Motor neuron (in vitro differentiated cells): ENCODE results near the gene SDK1. TPM values are rescaled to one million over a fixed set of nuclear protein-coding genes. Genes with fewer than 3 reads are reported as not detected.

Experiments
- ATAC-seq, 8 experiments: fragments of 200-7000 bp; cut with Tn5 transposase; replicated peaks in 6 of 8; 2 replicates each; pipeline ENCODE4 v1.8.0; 2021; ENCODE audit warnings: mild to moderate bottlenecking in 8 of 8, moderate library complexity in 8 of 8
- H3K27ac ChIP-seq, 2 donors: fragments of 250-450 bp; sonication (Bioruptor Pico); 2 replicates each; pipeline ENCODE4 v1.9.0; 2021; ENCODE audit warnings: antibody characterized with exemption in 2 of 2, mild to moderate bottlenecking in 2 of 2, moderate library complexity in 1 of 2
- H3K4me1 ChIP-seq, 2 donors: fragments of 250-450 bp; sonication (Bioruptor Pico); replicated peaks in 1 of 2; 2 replicates each; pipeline ENCODE4 v1.6.1; 2021; ENCODE audit warnings: antibody characterized with exemption in 2 of 2, mild to moderate bottlenecking in 2 of 2, moderate library complexity in 1 of 2
- H3K4me3 ChIP-seq, 5 donors: fragments of 250-450 bp; sonication (Bioruptor Pico); 2 replicates each; pipeline ENCODE4 v1.9.0; 2021; ENCODE audit warnings: antibody characterized with exemption in 5 of 5, mild to moderate bottlenecking in 5 of 5, moderate library complexity in 4 of 5
- WGBS, 10 experiments: fragments of 450-650 bp; shearing (Covaris generic); methylation state at CpG; one replicate each; pipeline ENCODE4 v1.0.0; 2022; 5-methylcytosine and 5-hydroxymethylcytosine counted together
- in situ Hi-C, 9 experiments: fragments of 400-800 bp; cut with MboI; loops; one replicate each; pipeline ENCODE4 v1.15.0; 2021; ENCODE audit warnings: low sequenced_read_pairs in 9 of 9, low pct_unique_long_range_greater_than_20kb in 2 of 9; ENCODE audit not compliant: unreplicated experiment in 9 of 9
- total RNA-seq, 8 experiments: library from RNA; unstranded; fragments of 300-600 nt; gene quantifications; 2 replicates each; pipeline versions ENCODE4 v1.2.3 to v1.2.4, GENCODE V29; 2022

Gene SDK1
- total RNA-seq, 8 experiments from 2014 or later = 0.66 to 30.6 (median 8.0) TPM

DNA sequence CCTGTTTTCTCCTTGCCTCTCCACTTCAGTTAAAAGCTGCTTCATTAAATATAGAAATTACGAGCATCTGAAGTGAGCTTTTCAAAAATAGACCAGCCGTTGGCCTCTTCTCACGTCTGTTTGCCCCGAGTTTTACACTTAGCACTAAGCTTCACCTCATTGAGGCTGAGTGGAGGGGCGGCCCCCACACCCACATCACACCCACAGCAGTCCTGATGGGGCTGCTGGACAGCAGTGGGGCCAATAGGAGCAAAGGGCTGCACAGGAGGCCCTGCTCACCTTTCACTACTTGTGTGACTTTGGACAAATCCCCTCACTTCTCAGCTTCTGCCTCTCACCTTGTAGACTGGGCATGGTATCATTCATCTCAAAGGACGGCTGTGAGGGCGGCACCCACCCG, 677.8 kb downstream of the SDK1 start:
- Histone ChIP-seq H3K27ac (no peak overlapping the region), H3K4me1 (peaks cover 10 to 21% of the 10 kb centered on the region in 2 donors), H3K4me3 (no peak overlapping the region)
- in situ Hi-C loops = no loop called here
- 14 to 100% (median 50%) methylated on average over 1 to 3 of the region's 8 CpGs; no CpG with 5 or more reads in 4 of the 10 experiments for WGBS, 10 experiments
- ATAC-seq = no peak

DNA sequence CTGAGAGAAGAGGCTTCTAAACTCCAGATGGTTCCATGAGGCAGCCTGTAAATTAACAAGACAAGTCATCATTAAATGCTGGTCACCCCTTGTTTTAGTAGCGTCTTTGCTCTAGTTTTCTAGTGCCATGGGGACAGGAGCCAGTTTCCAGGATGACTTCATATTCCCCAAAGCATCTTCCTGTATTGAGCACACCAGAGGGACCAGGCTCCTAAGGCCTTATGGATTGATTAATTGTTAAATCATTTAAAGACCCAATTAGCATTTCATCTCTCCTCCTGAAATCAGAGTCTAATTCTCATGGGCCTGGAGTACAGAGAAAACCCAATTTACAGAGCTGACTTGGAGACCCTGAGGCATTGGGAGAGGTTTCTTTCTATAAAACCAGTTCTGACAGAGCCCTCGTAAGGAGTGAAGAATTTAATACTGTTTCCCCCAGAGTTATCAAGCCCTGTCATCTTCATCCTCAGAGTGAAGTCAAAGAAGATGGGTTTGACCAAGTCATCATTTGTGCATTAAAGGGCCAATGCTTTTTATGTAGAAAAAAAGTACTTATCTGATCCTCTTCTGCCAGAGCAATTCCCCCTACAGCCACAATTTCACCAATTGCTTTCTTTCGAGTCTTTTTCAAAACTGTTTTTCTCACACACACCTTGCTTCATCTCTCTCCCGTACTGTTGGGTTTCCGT, 678.7 kb downstream of the SDK1 start:
- 0 to 63% (median 38%) methylated on average over 1 to 5 of the region's 5 CpGs; no CpG with 5 or more reads in 1 of the 10 experiments for WGBS, 10 experiments
- ATAC-seq = peak in 5 of 8 experiments; percentile 40 to 61 (median 54)
- Histone ChIP-seq H3K27ac (no peak overlapping the region), H3K4me1 (peaks cover 10 to 21% of the 10 kb centered on the region in 2 donors), H3K4me3 (no peak overlapping the region)
- in situ Hi-C loops = no loop called here

DNA sequence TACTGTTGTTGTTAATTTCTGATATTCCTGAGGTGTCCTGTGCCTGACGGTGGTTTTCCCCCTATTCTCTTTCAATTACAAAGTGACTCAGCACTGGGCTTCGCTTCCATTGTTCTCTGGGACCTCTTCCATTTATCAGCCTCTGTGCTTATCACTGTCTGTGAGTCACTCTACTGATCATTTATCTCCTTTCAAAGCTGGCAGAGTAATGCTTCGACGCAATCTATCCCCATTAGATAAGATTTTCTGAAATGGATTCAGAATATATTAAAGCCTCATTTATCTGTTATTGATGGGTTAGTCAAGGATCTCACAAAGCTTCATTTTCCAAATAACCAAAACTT, 679.2 kb downstream of the SDK1 start:
- Histone ChIP-seq H3K4me1 (peaks cover 10 to 21% of the 10 kb centered on the region in 2 donors), H3K4me3 (no peak overlapping the region), H3K27ac (no peak overlapping the region)
- WGBS, 10 experiments = 0 to 44% (median 23%) methylated on average over 2 to 4 of the region's 4 CpGs; no CpG with 5 or more reads in 3 of the 10 experiments
- ATAC-seq = peak in 5 of 8 experiments; percentile 92 to 97 (median 94)
- in situ Hi-C loops = no loop called here

DNA sequence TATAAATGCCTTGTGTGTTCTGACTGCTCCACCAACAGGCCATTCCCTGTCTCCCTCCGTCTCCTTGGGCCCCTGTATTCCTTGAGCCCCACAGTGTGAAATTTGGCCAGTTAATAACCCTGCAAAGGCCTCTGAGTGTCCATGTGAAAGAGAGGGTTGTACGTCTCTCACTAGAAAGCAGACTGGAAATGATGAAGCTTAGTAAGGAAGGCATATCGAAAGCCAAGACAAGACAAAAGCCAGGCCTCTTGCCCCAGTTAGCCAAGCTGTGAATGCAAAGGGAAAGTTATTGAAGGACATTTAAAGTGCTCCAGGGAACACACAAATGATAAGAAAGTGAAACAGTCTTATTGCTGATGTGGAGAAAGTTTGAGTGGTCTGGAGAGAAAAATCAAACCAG, 680.2 kb downstream of the SDK1 start:
- in situ Hi-C loops = no loop called here
- peaks cover 10 to 21% of the 10 kb centered on the region in 2 donors for H3K4me1 ChIP-seq
- ATAC-seq = no peak
- no peak overlapping the region for H3K27ac ChIP-seq
- 11 to 100% (median 94%) methylated on average over 1 to 3 of the region's 3 CpGs; no CpG with 5 or more reads in 1 of the 10 experiments for WGBS, 10 experiments
- H3K4me3 ChIP-seq = no peak overlapping the region

DNA sequence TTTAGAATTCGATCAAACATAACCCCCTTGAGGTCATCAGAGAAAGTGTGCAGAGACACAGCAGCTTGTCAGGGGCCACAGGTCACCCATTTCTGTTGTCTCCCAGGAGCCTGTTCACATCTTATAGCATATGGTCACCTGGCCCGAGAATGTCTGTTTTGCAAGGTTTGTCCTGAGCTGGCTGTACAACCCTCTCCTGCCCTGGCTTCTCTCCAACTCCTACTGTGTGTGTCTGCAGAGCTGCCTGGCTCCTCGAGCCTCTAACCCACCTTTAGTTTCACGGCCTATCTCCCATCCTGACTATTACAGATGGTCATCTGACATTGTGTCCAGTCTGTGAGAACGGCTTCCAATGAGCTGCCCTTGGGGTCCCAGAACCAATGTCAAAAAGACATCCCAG, 683.4 kb downstream of the SDK1 start:
- no peak overlapping the region for H3K4me3 ChIP-seq
- H3K4me1 ChIP-seq = peaks cover 7 to 18% of the 10 kb centered on the region in 2 donors
- no peak overlapping the region for H3K27ac ChIP-seq
- in situ Hi-C loops = no loop called here
- no peak for ATAC-seq
- 24 to 80% (median 75%) methylated on average over 1 to 4 of the region's 5 CpGs; no CpG with 5 or more reads in 5 of the 10 experiments for WGBS, 10 experiments

DNA sequence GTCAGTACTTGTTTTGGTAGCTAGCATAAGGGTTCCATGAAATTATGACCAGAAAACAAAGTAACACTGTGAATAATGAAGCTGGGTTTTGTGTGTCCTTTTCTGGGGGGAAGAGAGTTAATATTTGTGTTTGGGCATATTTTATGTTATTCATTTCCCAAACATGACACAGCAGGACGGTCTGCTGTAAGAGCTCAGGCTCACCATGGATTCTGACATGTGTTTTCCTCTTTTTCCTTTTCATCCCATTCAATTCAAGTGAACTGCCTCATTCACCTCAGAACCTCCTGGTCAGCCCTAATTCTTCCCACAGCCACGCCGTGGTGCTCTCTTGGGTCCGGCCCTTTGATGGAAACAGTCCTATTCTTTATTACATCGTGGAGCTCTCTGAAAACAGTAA, 685.9 kb downstream of the SDK1 start:
- peaks cover 0 to 7% of the 10 kb centered on the region in 2 donors for H3K4me1 ChIP-seq
- in situ Hi-C loops = no loop called here
- H3K27ac ChIP-seq = no peak overlapping the region
- no peak overlapping the region for H3K4me3 ChIP-seq
- 0 to 92% (median 74%) methylated on average over 1 to 5 of the region's 5 CpGs; no CpG with 5 or more reads in 4 of the 10 experiments for WGBS, 10 experiments
- ATAC-seq = no peak

DNA sequence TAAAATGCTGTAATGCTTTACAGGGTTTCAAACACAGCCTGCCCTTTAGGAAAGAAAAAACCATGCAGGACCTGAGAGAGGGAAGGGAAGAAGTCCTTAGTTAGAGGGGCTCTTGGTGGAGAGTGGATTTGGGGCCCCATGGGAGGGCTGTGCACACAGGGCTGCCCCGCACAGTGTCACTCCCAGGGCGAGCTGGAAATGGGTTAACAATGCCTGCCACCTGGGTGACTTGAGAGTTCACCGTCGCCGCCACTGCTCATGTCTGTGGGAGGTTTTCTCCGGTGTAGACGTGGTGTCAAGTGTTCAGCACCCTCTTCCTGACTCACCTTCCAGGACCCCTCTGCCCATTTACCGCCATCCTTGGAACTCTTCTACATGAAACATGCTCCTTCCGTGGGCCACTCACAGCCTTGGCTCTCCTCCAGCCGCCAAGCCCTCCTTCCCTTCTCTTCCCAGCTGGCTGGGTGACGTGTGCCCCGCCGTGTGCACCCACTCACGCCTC, 686.4 kb downstream of the SDK1 start:
- no peak overlapping the region for H3K4me3 ChIP-seq
- H3K4me1 ChIP-seq = peaks cover 0 to 7% of the 10 kb centered on the region in 2 donors
- ATAC-seq = no peak
- WGBS, 10 experiments = 60 to 100% (median 84%) methylated on average over 1 to 11 of the region's 14 CpGs; no CpG with 5 or more reads in 2 of the 10 experiments
- no peak overlapping the region for H3K27ac ChIP-seq
- in situ Hi-C loops = no loop called here

DNA sequence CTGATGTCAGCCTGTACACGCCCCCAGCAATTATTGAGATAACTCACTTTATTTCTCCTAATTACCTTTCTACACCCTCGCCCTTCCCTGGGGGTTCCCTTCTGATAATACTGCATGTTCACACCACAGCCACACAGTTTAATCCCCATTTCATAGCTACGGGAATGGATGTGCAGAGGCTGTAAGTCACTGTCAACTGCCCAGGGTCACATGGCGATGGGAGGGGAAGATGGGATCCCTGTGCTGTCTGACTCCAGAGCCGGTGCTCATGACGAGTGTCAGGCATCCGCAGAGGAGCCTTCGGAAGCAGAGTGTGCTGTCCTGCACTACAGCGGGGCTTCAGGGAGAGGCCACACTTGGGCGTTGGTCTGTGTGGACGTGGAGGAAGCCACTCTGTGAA, 688.7 kb downstream of the SDK1 start:
- Histone ChIP-seq H3K4me3 (no peak overlapping the region), H3K27ac (no peak overlapping the region), H3K4me1 (peaks cover 0 to 7% of the 10 kb centered on the region in 2 donors)
- peak in 5 of 8 experiments; percentile 24 to 96 (median 90) for ATAC-seq
- in situ Hi-C loops = no loop called here
- 15 to 86% (median 48%) methylated on average over 2 to 8 of the region's 11 CpGs; no CpG with 5 or more reads in 4 of the 10 experiments for WGBS, 10 experiments

DNA sequence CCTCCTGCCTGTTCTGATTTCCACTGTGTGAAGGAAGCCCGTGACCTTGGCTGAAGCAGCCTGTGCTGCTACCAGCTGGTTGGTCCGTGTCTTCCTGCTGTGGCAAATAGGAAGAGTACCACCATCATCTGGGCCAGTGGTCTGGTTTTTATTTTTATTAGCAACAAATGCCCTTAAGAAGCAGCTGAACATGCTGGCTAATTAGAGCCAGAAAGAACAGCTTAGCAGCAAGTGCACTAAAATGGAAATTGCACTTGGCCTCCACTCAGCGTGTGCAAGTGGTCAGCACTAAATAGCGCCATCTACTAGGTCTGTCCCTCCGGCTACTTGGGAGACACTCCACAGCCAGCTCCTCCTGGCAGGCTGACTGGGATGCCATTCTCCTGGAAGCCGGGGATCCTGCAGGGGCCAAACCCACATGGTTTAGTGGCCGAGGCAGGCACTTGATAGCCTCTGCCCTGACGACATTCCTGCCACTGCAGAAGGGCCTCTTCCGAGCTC, 690.7 kb downstream of the SDK1 start:
- Histone ChIP-seq H3K4me3 (no peak overlapping the region), H3K27ac (no peak overlapping the region), H3K4me1 (peaks cover 0 to 7% of the 10 kb centered on the region in 2 donors)
- WGBS, 10 experiments = 0 to 100% (median 87%) methylated on average over 1 to 5 of the region's 9 CpGs; no CpG with 5 or more reads in 4 of the 10 experiments
- ATAC-seq = no peak
- in situ Hi-C loops = no loop called here

DNA sequence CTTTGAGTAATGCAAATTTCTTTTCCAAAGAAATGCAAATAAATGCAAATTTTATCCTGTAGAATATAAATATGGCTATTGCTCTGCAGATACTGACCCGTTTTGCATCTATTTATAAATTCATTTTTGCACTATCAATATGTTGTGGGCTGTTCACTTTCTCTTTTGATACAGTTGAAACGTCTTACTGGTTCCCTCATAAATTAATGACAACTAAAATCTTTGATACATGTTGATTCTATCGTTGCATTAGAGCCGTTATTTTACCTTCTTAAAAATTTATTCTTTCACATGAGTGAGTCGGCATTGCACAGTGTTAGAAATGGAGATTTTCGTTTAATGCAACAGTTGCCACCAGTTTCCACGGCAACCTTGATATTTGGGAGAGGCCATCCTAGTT, 691.8 kb downstream of the SDK1 start:
- H3K4me3 ChIP-seq = no peak overlapping the region
- 0 to 96% (median 71%) methylated on average over 3 to 7 of the region's 7 CpGs for WGBS, 10 experiments
- no peak overlapping the region for H3K27ac ChIP-seq
- peaks cover 0 to 7% of the 10 kb centered on the region in 2 donors for H3K4me1 ChIP-seq
- in situ Hi-C loops = no loop called here
- ATAC-seq = no peak

DNA sequence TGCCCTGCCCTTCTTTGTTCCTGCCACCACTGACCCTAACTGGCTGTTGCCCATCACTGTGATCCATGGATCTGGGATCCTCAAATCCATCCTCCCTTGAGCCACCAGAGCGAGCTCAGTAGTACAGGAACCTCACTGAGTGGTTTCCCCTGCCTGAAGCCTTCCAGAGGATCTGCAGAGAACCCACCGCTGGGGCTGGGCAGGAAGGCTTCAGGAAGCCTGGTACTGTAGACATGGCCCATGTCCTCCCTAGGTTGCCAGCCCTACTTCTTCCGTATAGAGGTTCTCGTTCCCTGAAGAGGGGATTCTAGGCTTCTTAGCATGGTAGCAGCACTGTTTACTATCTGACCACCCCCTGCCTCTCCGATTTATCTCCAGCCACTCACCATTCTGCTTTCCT, 693.7 kb downstream of the SDK1 start:
- in situ Hi-C loops = no loop called here
- Histone ChIP-seq H3K27ac (no peak overlapping the region), H3K4me1 (peaks cover 0 to 1% of the 10 kb centered on the region in 2 donors), H3K4me3 (no peak overlapping the region)
- ATAC-seq = no peak
- 73 to 100% (median 88%) methylated on average over 1 to 5 of the region's 5 CpGs; no CpG with 5 or more reads in 4 of the 10 experiments for WGBS, 10 experiments

DNA sequence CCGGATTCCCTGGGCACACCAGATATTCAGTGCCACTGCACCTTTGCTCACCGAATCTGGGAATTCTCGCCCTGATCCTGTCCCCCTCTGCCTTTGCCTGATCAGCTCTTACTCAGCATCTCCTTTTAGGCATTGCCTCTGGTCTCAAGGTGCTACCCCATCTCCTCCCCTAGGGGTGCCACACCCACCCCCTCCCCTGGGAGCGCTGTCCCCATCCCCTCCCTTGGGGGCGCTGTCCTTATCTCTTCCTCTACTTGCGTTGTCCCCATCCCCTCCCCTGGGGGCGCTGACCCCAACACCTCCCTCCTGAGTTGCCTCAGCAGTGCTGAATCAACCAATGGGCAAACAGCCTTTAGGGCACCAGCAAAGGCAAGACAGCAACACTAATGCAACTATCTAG, 694.1 kb downstream of the SDK1 start:
- H3K4me1 ChIP-seq = no peaks in the 10 kb centered on the region
- no peak overlapping the region for H3K27ac ChIP-seq
- WGBS, 10 experiments = 82 to 100% (median 93%) methylated on average over 1 to 3 of the region's 7 CpGs; no CpG with 5 or more reads in 7 of the 10 experiments
- in situ Hi-C loops = no loop called here
- no peak for ATAC-seq
- no peak overlapping the region for H3K4me3 ChIP-seq

DNA sequence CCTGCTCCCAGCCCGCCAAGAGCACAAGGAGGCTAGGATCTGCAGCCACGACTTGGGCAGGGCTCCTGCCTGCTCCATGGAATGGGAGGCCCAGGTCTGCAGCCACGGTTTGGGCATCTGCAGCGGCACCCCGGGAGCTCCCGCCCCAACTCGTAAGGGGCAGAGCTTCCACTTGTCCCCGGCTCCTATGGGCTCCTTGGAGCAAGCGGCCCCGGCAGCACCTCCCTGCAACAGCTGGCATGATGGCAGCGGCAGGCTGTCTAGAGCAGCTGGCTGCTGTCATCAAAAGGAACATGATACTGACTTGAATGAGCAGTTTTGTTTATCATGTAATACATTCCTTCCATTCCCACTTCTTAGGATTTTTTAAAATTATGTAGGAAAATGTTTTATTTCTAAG, 697.0 kb downstream of the SDK1 start:
- 51 to 94% (median 73%) methylated on average over 2 to 3 of the region's 11 CpGs; no CpG with 5 or more reads in 5 of the 10 experiments for WGBS, 10 experiments
- in situ Hi-C loops = no loop called here
- H3K4me1 ChIP-seq = peaks cover 0 to 11% of the 10 kb centered on the region in 2 donors
- no peak overlapping the region for H3K4me3 ChIP-seq
- no peak for ATAC-seq
- no peak overlapping the region for H3K27ac ChIP-seq
